Suprapubic skin (tissue), 4 donors: ENCODE measurements around the gene SLC8A2.

Experiments
- POLR2A ChIP-seq, 2 donors: fragments of 450-650 bp; IDR thresholded peaks; one replicate each; pipeline ENCODE4 v1.6.1; 2017; ENCODE audit warnings: antibody characterized with exemption in 2 of 2, mild to moderate bottlenecking in 2 of 2, moderate library complexity in 2 of 2
- POLR2AphosphoS5 ChIP-seq, 3 donors: sonication (generic); formaldehyde crosslinking; IDR thresholded peaks; one replicate each; pipeline ENCODE4 v1.6.1; 2017; ENCODE audit warnings: antibody characterized with exemption in 3 of 3
- TF ChIP-seq, protein P1 (sequence below), 2 donors: fragments of 200-600 bp in 1 of 2; fragments of 450-650 bp in 1 of 2; sonication (generic) in 1 of 2; IDR thresholded peaks; one replicate each; pipeline ENCODE4 v1.5.1; 2016 to 2019; ENCODE audit warnings: antibody characterized with exemption in 2 of 2, mild to moderate bottlenecking in 1 of 2, moderate library complexity in 1 of 2

- TF ChIP-seq POLR2AphosphoS5 (IDR thresholded peaks at IDR 0.05) (no peak), POLR2A (IDR thresholded peaks at IDR 0.05) (no peak)
- TF ChIP-seq, protein P1, sequence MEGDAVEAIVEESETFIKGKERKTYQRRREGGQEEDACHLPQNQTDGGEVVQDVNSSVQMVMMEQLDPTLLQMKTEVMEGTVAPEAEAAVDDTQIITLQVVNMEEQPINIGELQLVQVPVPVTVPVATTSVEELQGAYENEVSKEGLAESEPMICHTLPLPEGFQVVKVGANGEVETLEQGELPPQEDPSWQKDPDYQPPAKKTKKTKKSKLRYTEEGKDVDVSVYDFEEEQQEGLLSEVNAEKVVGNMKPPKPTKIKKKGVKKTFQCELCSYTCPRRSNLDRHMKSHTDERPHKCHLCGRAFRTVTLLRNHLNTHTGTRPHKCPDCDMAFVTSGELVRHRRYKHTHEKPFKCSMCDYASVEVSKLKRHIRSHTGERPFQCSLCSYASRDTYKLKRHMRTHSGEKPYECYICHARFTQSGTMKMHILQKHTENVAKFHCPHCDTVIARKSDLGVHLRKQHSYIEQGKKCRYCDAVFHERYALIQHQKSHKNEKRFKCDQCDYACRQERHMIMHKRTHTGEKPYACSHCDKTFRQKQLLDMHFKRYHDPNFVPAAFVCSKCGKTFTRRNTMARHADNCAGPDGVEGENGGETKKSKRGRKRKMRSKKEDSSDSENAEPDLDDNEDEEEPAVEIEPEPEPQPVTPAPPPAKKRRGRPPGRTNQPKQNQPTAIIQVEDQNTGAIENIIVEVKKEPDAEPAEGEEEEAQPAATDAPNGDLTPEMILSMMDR (IDR thresholded peaks at IDR 0.05): no peak
Observed at GRCh38 chr19:47512948-47513319, 41.2 kb upstream of the SLC8A2 start.
